D721Med (cell line): ENCODE results near the gene EVX2.

Source experiments
- DNase-seq: peaks from one replicate; pipeline ENCODE4 v3.0.0; 2011; ENCODE audit warnings: low spot score; ENCODE audit not compliant: insufficient read length
- FAIRE-seq: peaks from 2 replicates; lab custom pipeline; 2011; peaks lifted over from hg19 to GRCh38; lab: Jason Lieb, UNC
- CTCF ChIP-seq: IDR thresholded peaks from 2 replicates; pipeline ENCODE4 v1.5.1; 2012; ENCODE audit warnings: mild to moderate bottlenecking, control low read depth; ENCODE audit not compliant: insufficient read depth; ENCODE audit errors: missing control alignments

EVX2 gene

GRCh38 chr2:176083796-176084261, at the start of gene EVX2:
EVX2 (minus strand) TSS chr2:176083962; CDS start chr2:176083776, 186 bp downstream.
- no peak for DNase-seq
- FAIRE-seq, result no peak
- no peak for TF ChIP-seq CTCF

- FAIRE-seq, result no peak
- no peak for TF ChIP-seq CTCF
- no peak for DNase-seq
Measured at GRCh38 chr2:176133389-176133788, 49.6 kb upstream of the EVX2 start.

GRCh38 chr2:176132205-176133171, 48.7 kb upstream of the EVX2 start:
- DNase-seq, result no peak
- no peak for FAIRE-seq

GRCh38 chr2:176131848-176132158, 48.0 kb upstream of the EVX2 start:
- no peak for DNase-seq
- FAIRE-seq, result no peak
- no peak for TF ChIP-seq CTCF

More at GRCh38 chr2:176132205-176133171, 48.7 kb upstream of the EVX2 start:
- TF ChIP-seq CTCF, result no peak

GRCh38 chr2:176130957-176131847, 47.4 kb upstream of the EVX2 start:
- DNase-seq (no peak), FAIRE-seq (no peak)
- no peak for TF ChIP-seq CTCF

- DNase-seq (no peak), FAIRE-seq (no peak)
- no peak for TF ChIP-seq CTCF
Measured at GRCh38 chr2:176130147-176130956, 46.6 kb upstream of the EVX2 start.
